Panc1 (cell line): ENCODE data around the gene ACOXL. TPM values are rescaled to one million over a fixed set of nuclear protein-coding genes. Genes with fewer than 3 reads are reported as not detected.

Source experiments
- ATAC-seq: fragments of 200-7000 bp; cut with Tn5 transposase; 2 replicates; pipeline ENCODE4 v1.9.1; 2020; ENCODE audit warnings: mild to moderate bottlenecking, moderate library complexity
- BruUV-seq: library from RNA; stranded (reverse); fragments of 400-500 nt; replicated peaks from 2 replicates; lab custom pipeline; 2021; lab: Mats Ljungman, UMichigan
- CTCF ChIA-PET: fragments of 300-600 bp; sonication (Branson Sonifier 250); formaldehyde crosslinking; loops from one replicate; lab custom pipeline; 2022; ENCODE audit warnings: antibody characterized with exemption; lab: Charles Lee
- POLR2A ChIA-PET: fragments of 300-600 bp; sonication (Branson Sonifier 250); formaldehyde crosslinking; loops from one replicate; lab custom pipeline; 2022; ENCODE audit warnings: antibody characterized with exemption; lab: Charles Lee
- DNase-seq: peaks from one replicate; pipeline ENCODE4 v3.0.0-alpha.2; 2010; ENCODE audit warnings: low read depth, low spot score
- H3K27ac ChIP-seq: 2 replicates; pipeline ENCODE4 v1.5.1; 2011; ENCODE audit warnings: mild to moderate bottlenecking, low read length, inconsistent platforms
- H3K27me3 ChIP-seq: fragments of 200-500 bp; sonication (Bioruptor generic); 2 replicates; pipeline ENCODE4 v1.6.0; 2014; ENCODE audit warnings: low read length, inconsistent platforms; ENCODE audit not compliant: control insufficient read depth, insufficient read depth
- H3K36me3 ChIP-seq: fragments of 200-500 bp; sonication (Bioruptor generic); 2 replicates; pipeline ENCODE4 v1.5.1; 2014; ENCODE audit warnings: inconsistent platforms, mild to moderate bottlenecking, low read length, moderate library complexity; ENCODE audit not compliant: control insufficient read depth, insufficient read depth
- H3K4me1 ChIP-seq: 2 replicates; pipeline ENCODE4 v1.5.1; 2011; ENCODE audit warnings: inconsistent platforms, mild to moderate bottlenecking, low read length, moderate library complexity; ENCODE audit not compliant: control insufficient read depth, insufficient read depth
- H3K4me3 ChIP-seq, 2 experiments: 2 replicates each; pipeline ENCODE4 v1.5.1; 2011 to 2012; ENCODE audit warnings: low read depth in 2 of 2, low read length in 2 of 2, mild to moderate bottlenecking in 2 of 2, inconsistent platforms in 1 of 2, moderate library complexity in 1 of 2
- H3K9me3 ChIP-seq: fragments of 200-500 bp; sonication (Bioruptor generic); 2 replicates; pipeline ENCODE4 v1.5.1; 2014; ENCODE audit warnings: low read depth, mild to moderate bottlenecking, inconsistent platforms, low read length, moderate library complexity; ENCODE audit not compliant: control insufficient read depth, insufficient read depth
- POLR2AphosphoS5 ChIP-seq: IDR thresholded peaks from 2 replicates; pipeline ENCODE4 v1.6.1; 2012; ENCODE audit warnings: mild to moderate bottlenecking, low read depth, low read length, moderate library complexity
- SIN3A ChIP-seq: IDR thresholded peaks from 2 replicates; pipeline ENCODE4 v1.6.1; 2012; ENCODE audit warnings: low read depth, mild to moderate bottlenecking, low read length, moderate library complexity, borderline replicate concordance; ENCODE audit not compliant: insufficient read depth
- TCF7L2 ChIP-seq: IDR thresholded peaks from 2 replicates; pipeline ENCODE4 v1.6.1; 2011; ENCODE audit warnings: mild to moderate bottlenecking, low read depth, low read length, inconsistent platforms
- in situ Hi-C: cut with HindIII; loops from 2 replicates; pipeline ENCODE4 v1.10.0; 2016; ENCODE audit warnings: low sequenced_read_pairs, low pct_unique_long_range_greater_than_20kb
- intact Hi-C: fragments of 100-400 bp; cut with micrococcal nuclease; formaldehyde crosslinking; loops from one replicate; pipeline ENCODE4 v1.10.0; 2022; ENCODE audit not compliant: unreplicated experiment
- total RNA-seq: library from RNA; stranded (reverse); gene quantifications from one replicate; pipeline ENCODE4 v1.2.1, GENCODE V29; 2021; ENCODE audit not compliant: unreplicated experiment
- TF ChIP-seq, protein P1 (sequence below), 2 experiments: IDR thresholded peaks; 2 replicates each; pipeline ENCODE4 v1.6.1; 2011 to 2012; ENCODE audit warnings: low read depth in 2 of 2, control low read depth in 1 of 2, low read length in 1 of 2, mild to moderate bottlenecking in 1 of 2, moderate library complexity in 1 of 2; ENCODE audit not compliant: insufficient read depth in 1 of 2
- TF ChIP-seq, protein P2 (sequence below): fragments of 450-650 bp; IDR thresholded peaks from 2 replicates; pipeline ENCODE4 v1.5.1; 2017; ENCODE audit warnings: mild to moderate bottlenecking

Gene ACOXL
- total RNA-seq, 1 experiment from 2014 or later: 4.9 TPM

DNA sequence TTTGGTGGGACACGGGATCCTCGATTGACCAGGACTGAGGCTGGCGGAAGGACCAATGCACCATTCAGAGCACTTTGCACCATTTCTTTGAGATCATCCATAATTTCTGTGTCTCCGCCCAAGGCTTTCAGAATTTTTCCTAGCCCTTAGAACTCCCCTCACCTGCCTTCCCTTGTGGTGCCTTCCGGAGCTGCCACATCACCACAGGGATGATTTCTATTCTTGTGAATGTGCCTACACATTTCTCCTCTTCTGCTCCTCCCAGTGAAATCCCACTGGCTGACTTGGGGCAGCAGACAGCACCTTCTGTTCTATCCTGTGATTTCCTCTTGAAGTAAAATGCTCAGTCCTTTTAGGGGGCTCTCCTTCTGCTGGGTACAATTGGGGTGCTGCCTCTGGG, 11.2 kb downstream of the ACOXL start:
- POLR2A ChIA-PET: no interaction called here
- no peak for ATAC-seq
- no peak for DNase-seq
- Histone ChIP-seq H3K27ac (no peak overlapping the region), H3K36me3 (no peaks in the 10 kb centered on the region), H3K4me3 (no peak overlapping the region), H3K27me3 (no peaks in the 10 kb centered on the region), H3K4me1 (peaks cover 11% of the 10 kb centered on the region), H3K9me3 (no peaks in the 10 kb centered on the region; the same call in 1 of the 2 replicates)
- BruUV-seq: no TSS peak
- TF ChIP-seq SIN3A (no peak), POLR2AphosphoS5 (no peak), TCF7L2 (no peak)
- TF ChIP-seq, protein P1, sequence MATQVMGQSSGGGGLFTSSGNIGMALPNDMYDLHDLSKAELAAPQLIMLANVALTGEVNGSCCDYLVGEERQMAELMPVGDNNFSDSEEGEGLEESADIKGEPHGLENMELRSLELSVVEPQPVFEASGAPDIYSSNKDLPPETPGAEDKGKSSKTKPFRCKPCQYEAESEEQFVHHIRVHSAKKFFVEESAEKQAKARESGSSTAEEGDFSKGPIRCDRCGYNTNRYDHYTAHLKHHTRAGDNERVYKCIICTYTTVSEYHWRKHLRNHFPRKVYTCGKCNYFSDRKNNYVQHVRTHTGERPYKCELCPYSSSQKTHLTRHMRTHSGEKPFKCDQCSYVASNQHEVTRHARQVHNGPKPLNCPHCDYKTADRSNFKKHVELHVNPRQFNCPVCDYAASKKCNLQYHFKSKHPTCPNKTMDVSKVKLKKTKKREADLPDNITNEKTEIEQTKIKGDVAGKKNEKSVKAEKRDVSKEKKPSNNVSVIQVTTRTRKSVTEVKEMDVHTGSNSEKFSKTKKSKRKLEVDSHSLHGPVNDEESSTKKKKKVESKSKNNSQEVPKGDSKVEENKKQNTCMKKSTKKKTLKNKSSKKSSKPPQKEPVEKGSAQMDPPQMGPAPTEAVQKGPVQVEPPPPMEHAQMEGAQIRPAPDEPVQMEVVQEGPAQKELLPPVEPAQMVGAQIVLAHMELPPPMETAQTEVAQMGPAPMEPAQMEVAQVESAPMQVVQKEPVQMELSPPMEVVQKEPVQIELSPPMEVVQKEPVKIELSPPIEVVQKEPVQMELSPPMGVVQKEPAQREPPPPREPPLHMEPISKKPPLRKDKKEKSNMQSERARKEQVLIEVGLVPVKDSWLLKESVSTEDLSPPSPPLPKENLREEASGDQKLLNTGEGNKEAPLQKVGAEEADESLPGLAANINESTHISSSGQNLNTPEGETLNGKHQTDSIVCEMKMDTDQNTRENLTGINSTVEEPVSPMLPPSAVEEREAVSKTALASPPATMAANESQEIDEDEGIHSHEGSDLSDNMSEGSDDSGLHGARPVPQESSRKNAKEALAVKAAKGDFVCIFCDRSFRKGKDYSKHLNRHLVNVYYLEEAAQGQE (IDR thresholded peaks at IDR 0.05; ENCODE audit: insufficient read depth in 1 of 2, low read depth in 2 of 2, low read length in 1 of 2): no peak
- TF ChIP-seq, protein P2, sequence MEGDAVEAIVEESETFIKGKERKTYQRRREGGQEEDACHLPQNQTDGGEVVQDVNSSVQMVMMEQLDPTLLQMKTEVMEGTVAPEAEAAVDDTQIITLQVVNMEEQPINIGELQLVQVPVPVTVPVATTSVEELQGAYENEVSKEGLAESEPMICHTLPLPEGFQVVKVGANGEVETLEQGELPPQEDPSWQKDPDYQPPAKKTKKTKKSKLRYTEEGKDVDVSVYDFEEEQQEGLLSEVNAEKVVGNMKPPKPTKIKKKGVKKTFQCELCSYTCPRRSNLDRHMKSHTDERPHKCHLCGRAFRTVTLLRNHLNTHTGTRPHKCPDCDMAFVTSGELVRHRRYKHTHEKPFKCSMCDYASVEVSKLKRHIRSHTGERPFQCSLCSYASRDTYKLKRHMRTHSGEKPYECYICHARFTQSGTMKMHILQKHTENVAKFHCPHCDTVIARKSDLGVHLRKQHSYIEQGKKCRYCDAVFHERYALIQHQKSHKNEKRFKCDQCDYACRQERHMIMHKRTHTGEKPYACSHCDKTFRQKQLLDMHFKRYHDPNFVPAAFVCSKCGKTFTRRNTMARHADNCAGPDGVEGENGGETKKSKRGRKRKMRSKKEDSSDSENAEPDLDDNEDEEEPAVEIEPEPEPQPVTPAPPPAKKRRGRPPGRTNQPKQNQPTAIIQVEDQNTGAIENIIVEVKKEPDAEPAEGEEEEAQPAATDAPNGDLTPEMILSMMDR: no peak
- CTCF ChIA-PET: no interaction called here
- intact Hi-C loops (no loop called here), in situ Hi-C loops (no loop called here)

DNA sequence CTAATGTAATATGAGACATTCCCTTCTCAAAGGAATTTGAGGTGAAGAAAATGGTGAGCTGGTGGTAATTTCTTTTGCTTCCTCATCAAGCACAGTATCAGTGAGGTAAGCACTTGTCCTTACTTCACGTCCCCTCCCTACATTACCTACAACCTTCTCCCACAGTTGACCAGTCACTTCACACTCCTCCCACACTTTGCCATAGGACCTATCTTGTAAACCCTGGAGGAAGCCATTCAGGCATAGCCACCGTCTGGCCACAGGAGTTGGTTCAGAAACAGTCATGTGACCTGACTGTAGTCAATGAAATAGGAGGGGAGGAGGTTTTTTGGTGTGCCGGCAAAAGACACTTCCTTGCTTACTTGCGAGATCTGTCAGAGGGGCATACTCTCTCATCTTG, 12.1 kb downstream of the ACOXL start:
- no TSS peak for BruUV-seq
- H3K4me3 ChIP-seq: no peak overlapping the region
- H3K27me3 ChIP-seq: no peaks in the 10 kb centered on the region
- CTCF ChIA-PET: no interaction called here
- POLR2A ChIA-PET: no interaction called here
- H3K9me3 ChIP-seq: no peaks in the 10 kb centered on the region
- TF ChIP-seq SIN3A (no peak), TCF7L2 (no peak), POLR2AphosphoS5 (no peak)
- TF ChIP-seq, protein P1 (IDR thresholded peaks at IDR 0.05; ENCODE audit: insufficient read depth in 1 of 2, low read depth in 2 of 2, low read length in 1 of 2): no peak
- TF ChIP-seq, protein P2: no peak
- in situ Hi-C loops (no loop called here), intact Hi-C loops (no loop called here)
- no peak for ATAC-seq
- DNase-seq: no peak
- peaks cover 15% of the 10 kb centered on the region for H3K4me1 ChIP-seq
- H3K27ac ChIP-seq: peak overlapping the region; percentile 14; the same call in 1 of the 2 replicates
- no peaks in the 10 kb centered on the region for H3K36me3 ChIP-seq
